GM19240 (cell line): ENCODE results near the gene DOCK2.
A peak's percentile ranks its signal among the peaks of the same experiment; 100 is the strongest.

Source experiments
- DNase-seq: peaks from one replicate; pipeline ENCODE4 v3.0.0; 2011; ENCODE audit warnings: low spot score; ENCODE audit not compliant: insufficient read length

The DOCK2 gene

DNA sequence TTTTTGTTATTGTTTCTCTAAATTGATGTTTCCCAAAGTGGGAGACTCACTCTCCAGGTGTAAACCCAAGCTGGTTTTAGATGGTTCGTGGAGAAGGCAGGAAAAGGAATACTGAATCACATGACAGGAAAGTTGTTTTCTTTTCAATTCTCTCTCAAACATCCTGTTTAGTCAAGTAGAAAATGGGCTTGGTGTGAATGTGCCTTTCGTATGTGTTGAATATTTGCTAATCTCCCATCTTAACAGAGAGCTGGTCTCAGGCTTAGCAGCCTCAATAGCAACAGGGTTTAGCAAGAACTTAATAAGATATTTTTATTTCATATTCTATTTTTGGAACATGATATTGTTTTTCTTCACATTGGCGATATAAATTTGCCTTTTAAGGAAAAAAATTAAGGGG is 223.5 kb downstream of the DOCK2 start:
- DNase-seq: no peak

DNA sequence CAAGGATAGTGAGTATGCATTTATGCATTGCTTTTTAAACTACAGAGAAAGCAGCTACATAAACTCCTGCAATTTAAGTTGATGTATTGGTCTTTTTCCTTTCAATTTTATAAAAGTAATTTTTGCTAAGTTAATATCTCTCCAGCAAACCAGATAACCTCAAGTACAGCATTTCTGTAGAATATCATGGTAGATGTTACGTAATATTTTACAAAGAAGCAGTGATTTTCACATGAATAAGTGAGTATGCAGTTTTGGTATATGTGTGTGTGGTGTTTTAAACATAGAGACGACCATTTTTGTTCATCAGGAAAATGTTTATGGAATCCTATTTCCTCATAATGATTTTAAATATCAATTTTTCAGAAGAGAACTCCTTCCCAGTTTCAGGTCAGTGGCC is 224.4 kb downstream of the DOCK2 start:
- DNase-seq: no peak

DNA sequence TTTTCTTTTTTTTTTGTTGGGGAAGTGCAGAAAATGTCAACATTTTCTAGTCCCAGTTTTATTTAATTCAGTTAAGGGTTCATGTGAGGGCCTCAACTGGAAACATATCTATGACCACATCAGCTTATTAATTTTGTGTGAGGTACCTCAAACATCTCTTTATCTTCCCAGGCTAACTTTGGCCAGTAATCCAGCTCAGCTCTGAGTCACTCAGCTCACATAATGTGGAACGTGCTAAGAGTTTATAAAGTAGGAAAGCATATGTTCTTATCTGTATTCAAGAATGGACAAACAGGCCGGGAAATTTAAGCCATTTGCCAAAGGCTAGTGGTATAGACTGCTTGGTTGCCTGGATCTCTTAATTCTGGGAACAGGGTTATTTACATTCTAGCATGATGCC is 224.9 kb downstream of the DOCK2 start:
- DNase-seq: no peak

DNA sequence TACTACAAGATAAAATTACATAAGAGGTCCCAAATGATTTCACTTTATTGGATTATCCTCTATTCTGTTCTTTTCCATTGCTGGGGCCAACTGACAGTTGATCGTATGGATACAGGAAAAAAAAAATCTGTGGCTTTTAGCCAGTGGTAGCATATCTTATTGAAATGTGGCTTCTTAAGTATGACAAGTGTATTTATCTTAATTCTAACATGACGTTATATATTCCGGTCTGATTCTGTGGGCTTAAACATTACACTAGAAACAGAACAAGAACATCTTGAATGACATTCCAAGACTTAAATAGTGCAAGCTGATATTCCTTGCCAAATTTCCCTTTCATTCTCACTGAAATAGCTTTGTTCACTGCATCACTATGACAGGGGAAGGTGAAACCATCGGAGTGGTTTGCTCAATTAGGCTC is 225.3 kb downstream of the DOCK2 start:
- no peak for DNase-seq

DNA sequence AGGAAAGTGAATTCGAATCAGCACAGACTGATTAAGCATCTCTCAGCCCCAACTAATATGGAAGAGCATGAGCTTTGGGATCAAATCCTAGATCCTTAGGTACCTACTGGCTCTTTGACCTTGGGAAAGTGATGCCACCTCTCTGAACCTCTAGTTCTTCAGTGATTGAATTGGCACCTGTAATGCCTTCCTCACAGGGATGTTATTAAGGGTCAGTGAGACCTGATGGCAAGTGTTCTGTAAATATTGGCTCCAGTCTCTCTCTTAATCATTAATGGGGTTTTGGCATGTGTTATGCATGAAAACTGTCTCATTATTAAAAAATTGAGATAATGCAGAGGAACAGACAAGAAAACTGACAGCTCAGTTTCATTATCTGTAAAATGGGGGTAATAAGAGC is 227.4 kb downstream of the DOCK2 start:
- DNase-seq: no peak

DNA sequence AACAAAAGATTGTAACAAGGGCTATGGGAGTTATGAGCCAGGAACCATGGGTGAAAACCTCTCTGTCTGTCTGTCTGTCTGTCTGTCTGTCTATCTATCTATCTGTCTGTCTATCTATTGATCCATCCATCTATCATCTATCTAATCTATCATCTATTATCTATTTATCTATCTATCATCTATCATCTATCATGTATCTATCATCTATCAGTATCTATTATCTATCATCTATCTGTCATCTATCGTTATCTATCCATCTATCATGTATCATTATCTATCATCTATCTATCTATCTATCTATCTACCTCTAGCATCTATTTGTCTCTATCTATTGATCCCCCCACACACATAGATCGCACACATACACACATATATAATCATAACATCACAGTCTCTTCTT is 230.3 kb downstream of the DOCK2 start:
- DNase-seq: no peak

DNA sequence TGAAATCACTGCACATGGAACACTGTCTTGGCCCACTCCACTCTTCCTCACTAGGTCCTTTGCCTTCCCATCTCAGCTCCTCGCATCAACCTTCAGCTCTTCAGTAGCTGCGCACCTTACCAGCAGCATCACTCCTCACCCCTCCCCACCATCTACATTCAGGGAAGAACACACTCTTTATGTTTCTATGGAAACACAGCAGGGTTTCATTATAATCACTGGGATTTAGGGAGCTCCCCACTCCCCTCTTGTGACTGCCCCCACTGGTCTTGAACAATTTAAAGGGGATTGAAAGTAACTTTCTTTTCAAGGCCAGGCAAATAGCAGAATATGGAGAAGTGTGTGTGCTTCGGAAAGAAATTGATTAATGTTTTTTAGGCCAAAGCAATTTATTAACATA is 232.0 kb downstream of the DOCK2 start:
- DNase-seq: no peak

DNA sequence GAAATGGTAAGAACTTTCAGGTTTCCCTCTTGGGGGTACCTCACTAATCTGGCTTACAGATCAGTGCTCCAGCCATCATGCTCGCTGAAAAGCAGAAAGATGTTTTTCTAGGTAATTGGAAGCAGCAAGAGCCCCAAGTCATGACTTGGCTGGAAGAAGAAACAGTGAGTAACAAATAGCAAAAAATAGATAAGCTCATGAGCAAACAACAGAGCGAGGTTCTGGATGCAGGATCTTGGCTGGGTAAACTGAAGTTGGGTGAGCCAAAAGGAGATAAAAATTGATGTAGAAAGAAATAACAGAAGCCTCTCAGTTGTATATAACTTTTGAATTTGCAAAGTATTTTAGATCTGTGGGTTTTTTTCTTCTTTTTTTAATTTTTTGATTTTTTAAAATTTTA is 233.1 kb downstream of the DOCK2 start:
- no peak for DNase-seq

DNA sequence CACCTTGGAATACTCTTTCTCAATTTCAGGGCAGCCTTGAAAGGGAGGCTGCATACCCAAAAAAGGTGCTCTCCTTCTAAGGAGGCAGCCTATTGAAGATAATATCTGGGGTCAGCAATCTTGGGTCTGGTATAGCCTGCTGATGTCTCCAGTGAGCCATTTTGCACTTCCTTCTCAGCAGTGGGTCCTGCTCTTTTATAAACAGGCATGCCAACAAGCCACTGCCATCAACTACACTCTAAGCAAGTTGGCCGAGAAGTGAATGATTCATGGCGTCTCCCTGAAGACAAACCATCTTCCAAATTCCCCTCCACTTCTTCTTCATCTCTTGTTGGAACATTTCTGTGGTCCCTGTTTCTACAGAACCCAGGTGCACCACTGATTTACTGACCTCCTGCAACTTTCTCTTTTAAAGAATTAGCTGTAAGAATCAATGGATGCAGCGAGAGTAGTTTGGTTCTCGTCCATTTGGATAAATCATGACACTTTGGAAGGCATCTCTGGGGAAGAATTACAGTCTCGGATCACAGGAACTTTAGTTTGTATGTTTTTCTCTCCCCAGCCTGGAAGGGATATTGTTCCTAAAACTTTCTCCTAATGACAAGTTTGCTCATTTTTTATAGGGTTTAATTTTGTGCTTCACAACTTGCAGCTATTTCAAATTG is 234.9 kb downstream of the DOCK2 start:
- DNase-seq: no peak

DNA sequence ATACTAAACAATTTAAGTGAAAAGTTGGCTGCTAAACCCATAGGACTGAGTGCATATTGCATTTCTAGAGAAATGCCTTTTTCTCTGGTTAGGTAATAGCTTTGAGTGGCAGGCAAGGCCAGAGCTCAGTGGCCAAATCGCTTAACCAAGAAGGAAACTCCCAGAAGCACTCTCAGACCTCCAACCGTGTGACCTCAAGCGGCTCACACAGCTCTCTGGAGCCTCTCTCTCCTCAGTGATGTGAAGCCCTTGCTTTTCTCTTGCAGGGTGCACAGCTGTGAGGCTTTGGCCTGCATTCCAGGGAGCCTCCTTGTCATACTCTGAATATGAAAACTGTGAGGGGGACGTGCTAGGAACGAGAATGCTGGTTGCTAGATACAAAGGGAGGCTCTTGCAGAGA is 236.6 kb downstream of the DOCK2 start:
- DNase-seq: no peak

DNA sequence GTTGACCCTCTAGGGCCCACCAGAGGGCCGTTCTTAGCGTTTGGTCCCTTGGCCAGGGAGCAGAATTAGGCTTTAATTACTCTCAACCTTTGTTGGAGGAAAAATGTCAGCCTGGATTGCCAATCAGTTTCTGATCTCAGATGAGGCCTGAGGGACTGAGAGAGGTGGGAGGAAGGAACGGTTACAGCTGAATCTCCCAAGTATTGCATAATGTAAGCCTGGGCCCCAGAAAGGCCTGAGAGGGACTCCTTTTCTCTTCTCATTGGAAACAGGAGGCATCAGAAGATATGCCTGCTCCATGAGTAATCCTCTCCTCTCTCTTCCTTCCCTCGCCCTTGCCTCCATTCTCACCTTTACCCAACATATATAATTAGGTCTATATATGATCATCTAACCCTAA is 237.5 kb downstream of the DOCK2 start:
- no peak for DNase-seq

DNA sequence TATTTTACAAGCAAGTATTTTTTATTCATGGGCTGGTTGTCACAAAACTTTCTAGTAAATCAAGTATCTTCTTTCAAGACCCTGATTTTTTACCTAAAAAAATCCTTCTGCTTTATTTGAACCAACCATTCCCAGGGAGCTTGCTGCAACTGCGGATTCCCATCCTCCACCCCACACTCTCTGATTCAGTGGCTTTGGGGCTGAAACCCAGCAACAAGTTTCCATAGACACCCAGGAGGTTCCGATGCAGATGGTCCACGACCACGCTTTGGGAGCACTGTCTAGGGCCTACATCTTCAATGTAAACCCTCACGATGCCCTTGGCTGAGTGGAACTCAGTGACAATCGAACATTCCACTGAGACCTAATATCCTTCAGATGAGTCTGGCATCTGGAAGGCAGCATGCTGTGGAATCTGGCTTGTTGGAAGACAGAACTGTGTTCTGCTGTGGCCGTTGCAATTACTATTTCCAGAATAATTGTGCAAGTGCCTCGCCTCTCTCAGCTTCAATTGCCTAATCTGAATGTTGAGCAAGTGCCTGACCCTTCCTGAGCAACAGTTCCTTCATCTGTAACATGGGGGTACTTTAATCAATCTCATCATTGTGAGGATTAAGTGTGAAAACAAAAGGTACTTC is 238.1 kb downstream of the DOCK2 start:
- DNase-seq: no peak

DNA sequence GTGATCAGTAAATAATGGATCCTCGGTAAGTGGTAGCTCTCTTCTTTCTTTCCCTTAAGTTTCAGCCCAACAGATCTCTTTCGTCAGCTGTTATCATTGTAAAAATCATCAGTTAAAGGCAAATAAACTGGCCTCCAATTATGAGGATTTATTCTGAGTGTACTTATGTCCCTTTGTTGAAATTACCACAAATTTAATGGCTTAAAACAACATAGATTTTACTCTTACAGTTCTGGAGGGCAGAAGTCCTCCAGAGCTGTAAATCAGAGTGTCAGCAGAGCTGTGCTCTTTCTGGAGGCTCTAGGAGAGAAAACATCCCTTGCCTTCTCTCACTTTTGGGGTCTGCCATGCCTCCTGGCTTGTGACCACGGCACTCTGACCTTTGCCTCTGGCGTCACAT is 238.7 kb downstream of the DOCK2 start:
- DNase-seq: no peak

DNA sequence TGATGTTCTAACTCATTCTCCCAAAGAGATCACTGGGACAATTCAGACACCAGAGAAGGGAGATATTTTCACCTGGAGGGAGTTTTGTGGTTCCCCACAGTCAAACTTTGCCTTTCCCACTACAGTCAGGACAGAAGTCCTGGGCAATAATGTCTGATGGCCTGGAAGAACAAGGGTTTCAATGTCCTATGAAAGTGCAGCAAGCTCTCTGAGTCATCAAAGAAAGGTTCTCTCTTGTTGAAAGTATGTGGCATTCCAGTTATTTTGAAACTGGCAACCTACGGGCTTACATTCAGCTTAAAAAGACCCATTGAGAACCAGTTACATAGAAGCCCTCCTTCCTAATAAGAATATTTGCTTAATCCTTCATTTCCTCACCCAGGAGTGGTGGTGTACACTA is 239.3 kb downstream of the DOCK2 start:
- DNase-seq: no peak

DNA sequence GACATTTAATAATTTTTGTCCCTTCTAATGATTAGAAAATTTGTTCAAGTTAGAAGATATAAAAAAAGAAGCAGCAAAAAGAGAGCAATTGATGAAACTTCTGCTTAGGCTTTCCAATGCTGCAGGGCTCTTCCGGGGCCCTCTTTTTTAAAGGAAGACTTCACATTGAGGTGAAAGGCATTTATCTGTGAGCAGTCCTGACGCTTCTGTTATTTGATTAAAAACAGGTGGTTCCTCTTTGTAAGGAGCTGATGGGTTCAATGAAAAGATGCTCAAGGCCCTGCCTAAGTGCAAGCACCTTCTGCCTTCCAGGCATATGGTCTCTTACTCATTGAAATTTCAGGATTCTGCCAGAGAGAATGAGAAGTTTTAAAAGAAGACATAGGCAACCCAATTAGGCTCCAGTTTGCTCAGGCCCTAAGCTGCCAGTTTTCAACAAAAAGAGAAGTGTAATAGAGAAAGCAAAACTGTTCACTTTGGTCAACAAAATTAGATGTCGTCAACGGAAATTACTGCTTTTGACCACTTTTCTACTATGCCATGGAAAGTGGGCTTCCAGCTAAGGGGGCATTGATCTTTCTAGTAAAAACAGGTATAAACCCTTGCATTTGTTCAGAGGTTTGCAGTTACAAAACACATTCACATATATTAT is 243.1 kb downstream of the DOCK2 start:
- peak; percentile 14 for DNase-seq

DNA sequence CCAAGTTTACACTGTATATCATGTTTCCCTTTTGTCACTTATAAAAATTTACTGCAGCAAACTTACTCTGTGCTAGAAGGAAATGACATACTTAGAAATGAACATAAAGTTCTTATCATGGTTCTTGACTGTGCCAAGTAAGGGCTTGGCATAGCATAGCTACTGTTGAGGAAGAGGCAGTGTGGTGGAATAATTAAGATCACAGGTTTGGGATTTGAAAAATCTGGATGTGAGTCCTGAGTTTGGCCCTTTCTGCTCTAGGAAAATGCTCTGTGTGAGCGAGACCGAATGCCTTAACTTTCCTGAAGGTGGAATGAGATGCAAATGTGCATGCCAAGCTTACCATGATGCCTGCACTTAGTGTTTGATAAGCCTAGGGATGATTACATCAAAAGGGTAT is 243.7 kb downstream of the DOCK2 start:
- no peak for DNase-seq

DNA sequence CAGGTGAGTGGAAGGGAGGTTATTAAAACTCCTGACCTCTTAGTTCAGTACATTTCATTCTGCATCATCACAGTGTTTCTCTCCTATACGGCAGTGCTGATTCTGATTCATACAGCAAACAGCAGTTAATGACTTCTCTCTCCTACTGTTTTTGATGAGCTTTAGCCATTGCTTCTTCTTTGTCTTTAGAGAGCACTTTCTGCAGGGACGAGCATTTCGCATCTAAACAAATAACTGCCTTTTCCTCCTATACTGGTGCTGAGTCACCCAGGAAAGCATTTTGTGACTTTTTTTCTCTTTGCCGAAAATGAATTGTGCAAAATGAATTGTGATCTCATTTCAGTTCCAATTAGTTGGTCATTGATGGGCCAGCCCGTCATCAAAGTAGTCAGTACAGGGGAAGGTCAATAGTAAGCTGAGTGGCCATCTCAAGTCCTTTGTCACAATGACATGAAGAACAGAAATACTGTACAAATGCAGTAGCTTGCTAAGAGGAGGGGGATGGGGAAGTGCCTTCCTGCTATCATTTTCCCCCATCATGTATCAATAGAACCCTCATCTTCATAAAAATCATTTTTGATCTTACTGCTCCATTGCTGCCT is 244.7 kb downstream of the DOCK2 start:
- DNase-seq: no peak

DNA sequence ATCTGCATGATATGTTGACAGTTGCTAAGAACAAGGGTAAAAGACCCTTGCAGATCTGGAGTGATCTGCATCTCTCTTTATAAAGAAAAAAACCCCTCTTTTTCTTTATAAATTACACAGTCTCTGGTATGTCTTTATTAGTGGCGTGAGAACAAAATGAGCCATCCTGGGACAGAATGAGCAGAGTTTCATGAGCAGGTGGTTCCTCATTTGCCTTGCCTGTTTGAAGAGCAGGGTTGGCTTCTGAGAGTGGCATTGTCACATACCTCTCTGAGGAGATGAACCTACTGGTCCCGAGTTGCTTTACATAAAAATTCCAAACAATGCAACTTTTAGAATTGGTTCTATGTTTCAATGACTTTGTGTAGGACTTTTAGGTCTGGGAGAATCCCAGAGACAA is 249.0 kb downstream of the DOCK2 start:
- no peak for DNase-seq

DNA sequence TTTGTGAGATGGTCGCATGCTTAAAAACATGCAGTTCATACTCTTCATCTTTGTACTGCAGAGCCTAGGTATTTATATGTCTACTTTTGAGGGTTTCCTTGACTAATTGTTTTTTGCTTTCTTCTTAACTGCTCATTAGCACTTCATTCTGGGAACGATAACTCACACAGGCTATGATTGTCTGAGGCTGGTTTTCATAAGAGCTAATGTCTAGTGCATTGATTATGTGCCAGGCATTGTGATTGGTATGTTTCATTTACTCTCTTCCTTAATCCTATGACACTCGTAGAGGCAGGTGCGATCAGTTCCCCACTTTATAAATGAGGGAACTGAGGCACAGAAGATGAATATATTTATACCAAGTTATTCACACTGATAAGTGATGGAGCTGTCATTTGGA is 249.6 kb downstream of the DOCK2 start:
- no peak for DNase-seq

DNA sequence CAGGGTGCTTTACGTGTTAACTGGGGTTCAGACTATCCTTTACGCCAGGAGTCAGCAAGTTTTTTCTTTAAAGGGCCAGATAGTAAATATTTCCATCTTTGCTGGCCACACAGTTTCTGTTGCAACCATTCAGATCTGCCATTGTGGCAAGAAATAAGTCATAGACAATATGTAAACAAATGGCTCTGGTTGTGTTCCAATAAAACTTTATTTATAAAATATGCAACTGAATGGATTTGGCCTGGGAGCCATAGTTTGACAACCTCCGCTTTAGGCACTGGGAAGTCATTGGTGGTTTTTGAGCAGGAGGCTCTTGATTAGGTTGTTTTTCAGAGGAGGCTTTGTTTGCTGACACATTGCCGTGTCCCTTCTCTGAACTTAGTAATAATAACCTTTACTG is 252.5 kb downstream of the DOCK2 start:
- DNase-seq: no peak

DNA sequence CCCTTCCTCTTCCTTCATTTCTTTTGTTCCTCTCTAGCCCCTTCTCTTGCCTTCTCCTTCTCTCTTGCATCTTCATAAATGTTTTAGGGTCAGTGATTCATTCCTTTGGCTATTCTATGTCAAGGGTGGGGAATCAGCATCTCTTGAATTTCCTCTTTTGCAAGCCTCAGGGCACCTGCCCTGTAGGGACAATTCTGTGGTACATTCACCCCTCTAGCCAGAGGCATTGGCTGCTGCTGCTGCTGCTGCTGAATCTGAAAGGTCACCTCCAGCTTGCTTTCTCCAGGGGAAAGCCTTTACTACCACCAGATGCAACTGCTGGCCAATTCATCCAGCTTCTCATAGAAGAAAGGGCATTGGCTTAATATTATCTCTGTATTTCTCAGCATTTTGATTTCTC is 255.9 kb downstream of the DOCK2 start:
- DNase-seq: no peak

DNA sequence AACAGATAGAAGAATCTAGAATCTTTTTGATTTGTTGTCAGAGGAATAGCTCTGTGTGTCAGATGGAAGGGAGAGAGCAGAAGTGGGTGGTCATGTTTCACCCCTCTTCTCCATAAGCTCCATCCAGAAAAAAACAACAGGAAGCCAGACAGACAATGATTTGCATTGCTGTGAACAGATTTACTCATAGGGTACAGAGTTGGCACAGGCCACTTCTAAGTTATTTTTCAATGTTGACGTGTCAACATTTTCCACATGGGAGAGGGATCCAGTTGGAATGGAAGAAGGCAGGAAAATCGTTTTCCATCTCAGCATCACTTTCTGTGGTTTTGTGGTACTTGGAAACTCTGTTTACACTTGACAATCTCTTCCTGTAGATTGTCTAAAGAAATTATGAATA is 256.5 kb downstream of the DOCK2 start:
- DNase-seq: no peak

DNA sequence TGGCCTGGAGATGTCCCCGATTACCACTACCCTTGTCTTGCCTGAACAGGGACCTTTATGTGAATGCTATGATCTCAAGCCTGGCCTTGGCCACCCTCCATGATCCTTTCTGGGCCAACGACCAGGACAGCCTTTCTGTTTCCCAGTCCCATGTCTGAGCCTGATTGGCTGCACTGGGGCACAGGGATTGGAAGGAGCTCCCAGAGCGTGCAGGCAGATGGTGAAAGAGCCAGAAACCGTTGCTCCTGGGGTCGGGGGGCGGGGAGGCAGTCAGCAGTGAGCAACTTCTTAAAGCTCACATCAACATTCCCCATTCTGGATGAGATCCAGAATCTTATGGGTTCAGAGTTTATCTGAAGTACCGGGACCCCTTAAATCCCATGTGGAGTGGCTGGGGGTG is 258.9 kb downstream of the DOCK2 start:
- no peak for DNase-seq
